T-helper 2 cell treated with Interferon-gamma antibody and Interleukin-4, amounts not matched to agents 5 μg/mL and 100 μg/mL, for 36 hours (primary cell): ENCODE results near the gene WFS1.

Experiments
- DNase-seq: peaks from one replicate; pipeline ENCODE4 v3.0.0; 2021; ENCODE audit warnings: low spot score
- H3K27ac Mint-ChIP-seq: one replicate; pipeline ENCODE4 v1.8.0; 2021; ENCODE audit warnings: mild to moderate bottlenecking, mixed read lengths
- H3K27me3 Mint-ChIP-seq: one replicate; pipeline ENCODE4 v1.8.0; 2021; ENCODE audit warnings: low read depth, mixed read lengths
- H3K36me3 Mint-ChIP-seq: one replicate; pipeline ENCODE4 v1.8.0; 2021; ENCODE audit warnings: low read depth, mixed read lengths
- H3K4me1 Mint-ChIP-seq: one replicate; pipeline ENCODE4 v1.8.0; 2021; ENCODE audit warnings: low read depth, mixed read lengths
- H3K4me3 Mint-ChIP-seq: one replicate; pipeline ENCODE4 v1.8.0; 2022; ENCODE audit warnings: mild to moderate bottlenecking, moderate library complexity, mixed read lengths
- H3K9me3 Mint-ChIP-seq: one replicate; pipeline ENCODE4 v1.8.0; 2021; ENCODE audit warnings: mixed read lengths

WFS1 gene

GRCh38 chr4:6301051-6301731 is 31.5 kb downstream of the WFS1 start:
- peaks cover 2% of the 10 kb centered on the region for H3K27me3 Mint-ChIP-seq
- H3K4me1 Mint-ChIP-seq, result no peaks in the 10 kb centered on the region
- H3K9me3 Mint-ChIP-seq, result no peaks in the 10 kb centered on the region
- no peak overlapping the region for H3K4me3 Mint-ChIP-seq
- no peaks in the 10 kb centered on the region for H3K36me3 Mint-ChIP-seq
- DNase-seq, result no peak
- no peak overlapping the region for H3K27ac Mint-ChIP-seq

GRCh38 chr4:6301732-6302442 is 32.2 kb downstream of the WFS1 start:
- H3K4me3 Mint-ChIP-seq, result no peak overlapping the region
- H3K36me3 Mint-ChIP-seq, result no peaks in the 10 kb centered on the region
- H3K27ac Mint-ChIP-seq, result no peak overlapping the region
- H3K9me3 Mint-ChIP-seq, result no peaks in the 10 kb centered on the region
- no peaks in the 10 kb centered on the region for H3K4me1 Mint-ChIP-seq
- DNase-seq, result no peak
- H3K27me3 Mint-ChIP-seq, result peaks cover 8% of the 10 kb centered on the region

DNA sequence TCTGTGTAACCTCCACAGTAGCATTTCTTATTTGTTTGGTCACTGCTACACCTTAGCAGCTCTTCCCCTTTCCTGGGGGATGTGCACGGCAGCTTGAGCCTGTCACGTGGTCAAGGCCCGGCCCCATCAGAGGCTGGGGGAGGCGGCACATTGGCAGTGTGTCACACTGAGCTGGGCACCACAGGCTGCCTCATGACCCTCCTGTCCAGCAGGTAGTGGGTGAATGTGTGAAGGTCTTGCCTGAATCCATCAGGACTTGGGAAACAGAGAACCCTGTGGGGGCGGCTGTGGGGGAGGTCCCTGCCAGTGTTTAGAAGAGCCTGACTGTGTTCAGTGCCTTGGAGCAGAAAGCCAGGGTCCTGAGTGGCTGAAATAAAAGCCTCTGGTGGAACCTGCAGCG is 33.2 kb downstream of the WFS1 start:
- Mint-ChIP-seq H3K4me1 (no peaks in the 10 kb centered on the region), H3K4me3 (no peak overlapping the region), H3K27ac (no peak overlapping the region), H3K36me3 (no peaks in the 10 kb centered on the region), H3K27me3 (peaks cover 14% of the 10 kb centered on the region), H3K9me3 (no peaks in the 10 kb centered on the region)
- DNase-seq, result no peak

DNA sequence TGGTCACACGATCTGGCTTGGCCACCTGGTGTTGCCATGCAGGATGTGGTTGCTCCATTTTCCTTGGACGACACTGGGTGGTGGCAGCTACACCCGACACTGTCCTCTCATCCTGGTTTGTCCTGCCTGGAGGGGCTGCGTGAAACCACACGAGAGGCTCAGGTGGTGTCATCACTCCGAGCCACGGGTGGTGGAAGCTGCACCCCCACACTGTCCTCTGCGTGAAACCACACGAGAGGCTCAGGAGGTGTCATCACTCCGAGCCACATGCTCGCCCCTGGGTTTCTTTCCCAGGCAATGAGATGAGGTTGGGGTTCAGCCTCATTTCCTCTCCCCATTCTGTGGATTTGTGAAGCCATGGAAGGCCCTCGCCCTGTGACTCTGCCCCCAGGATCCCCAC is 34.3 kb downstream of the WFS1 start:
- Mint-ChIP-seq H3K27me3 (peaks cover 22% of the 10 kb centered on the region), H3K36me3 (no peaks in the 10 kb centered on the region), H3K27ac (no peak overlapping the region), H3K4me3 (no peak overlapping the region), H3K9me3 (no peaks in the 10 kb centered on the region), H3K4me1 (no peaks in the 10 kb centered on the region)
- DNase-seq, result no peak

- Mint-ChIP-seq H3K27ac (no peak overlapping the region), H3K36me3 (no peaks in the 10 kb centered on the region), H3K9me3 (no peaks in the 10 kb centered on the region), H3K4me1 (no peaks in the 10 kb centered on the region), H3K27me3 (peaks cover 37% of the 10 kb centered on the region), H3K4me3 (no peak overlapping the region)
- DNase-seq, result no peak
Observed at GRCh38 chr4:6306299-6306698, 36.6 kb downstream of the WFS1 start.

- no peak overlapping the region for H3K27ac Mint-ChIP-seq
- no peak for DNase-seq
- H3K4me1 Mint-ChIP-seq, result no peaks in the 10 kb centered on the region
- H3K9me3 Mint-ChIP-seq, result no peaks in the 10 kb centered on the region
- H3K4me3 Mint-ChIP-seq, result no peak overlapping the region
- H3K27me3 Mint-ChIP-seq, result peaks cover 42% of the 10 kb centered on the region
- no peaks in the 10 kb centered on the region for H3K36me3 Mint-ChIP-seq
Observed at GRCh38 chr4:6307230-6307629, 37.6 kb downstream of the WFS1 start.

DNA sequence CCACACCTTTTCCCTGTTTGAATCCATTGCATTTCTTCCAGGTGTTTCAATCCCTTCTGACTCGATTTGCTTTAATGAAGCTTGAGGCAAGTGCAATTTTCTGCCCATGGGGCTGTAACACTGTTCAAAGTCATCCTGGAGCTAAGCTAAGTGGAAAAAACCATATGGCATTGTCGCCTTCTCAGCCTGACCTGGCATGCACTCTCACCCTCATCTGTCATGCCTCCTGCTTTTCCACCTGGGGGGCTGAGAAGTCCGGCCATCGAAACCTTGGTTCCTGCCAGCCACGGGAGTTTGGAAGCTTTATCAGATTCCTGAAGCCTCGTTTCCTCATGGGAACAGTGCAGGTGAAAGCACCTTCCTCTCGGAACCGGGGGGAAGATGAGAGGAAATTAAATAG is 38.2 kb downstream of the WFS1 start:
- H3K9me3 Mint-ChIP-seq, result no peaks in the 10 kb centered on the region
- peaks cover 44% of the 10 kb centered on the region for H3K27me3 Mint-ChIP-seq
- no peaks in the 10 kb centered on the region for H3K36me3 Mint-ChIP-seq
- no peak for DNase-seq
- no peak overlapping the region for H3K4me3 Mint-ChIP-seq
- no peaks in the 10 kb centered on the region for H3K4me1 Mint-ChIP-seq
- H3K27ac Mint-ChIP-seq, result no peak overlapping the region

DNA sequence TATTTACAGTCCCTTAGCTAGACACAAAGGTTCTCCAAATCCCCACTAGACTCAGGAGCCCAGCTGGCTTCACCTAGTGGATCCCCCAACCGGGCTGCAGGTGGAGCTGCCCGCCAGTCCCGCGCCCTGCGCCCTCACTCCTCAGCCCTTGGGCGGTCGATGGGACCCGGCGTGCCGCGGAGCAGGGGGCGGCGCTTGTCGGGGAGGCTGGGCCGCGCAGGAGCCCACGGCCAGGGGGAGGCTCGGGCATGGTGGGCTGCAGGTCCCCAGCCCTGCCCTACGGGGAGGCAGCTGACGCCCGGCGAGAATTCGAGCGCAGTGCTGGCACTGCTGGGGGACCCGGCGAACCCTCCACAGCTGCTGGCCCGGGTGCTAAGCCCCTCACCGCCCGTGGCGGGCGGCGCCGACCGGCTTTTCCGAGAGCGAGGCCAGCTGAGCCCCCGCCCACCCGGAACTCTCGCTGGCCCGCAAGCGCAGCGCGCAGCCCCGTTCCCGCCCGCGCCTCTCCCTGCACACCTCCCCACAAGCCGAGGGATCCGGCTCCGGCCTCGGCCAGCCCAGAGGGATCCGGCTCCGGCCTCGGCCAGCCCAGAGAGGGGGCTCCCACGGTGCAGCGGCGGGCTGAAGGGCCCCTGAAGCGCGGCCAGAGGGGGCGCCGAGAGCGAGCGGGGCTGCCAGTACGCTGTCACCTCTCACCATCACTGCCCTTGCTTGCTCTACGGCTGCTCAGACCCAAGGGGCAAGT is 39.4 kb downstream of the WFS1 start:
- H3K27me3 Mint-ChIP-seq, result peaks cover 45% of the 10 kb centered on the region
- H3K9me3 Mint-ChIP-seq, result no peaks in the 10 kb centered on the region
- no peaks in the 10 kb centered on the region for H3K4me1 Mint-ChIP-seq
- no peaks in the 10 kb centered on the region for H3K36me3 Mint-ChIP-seq
- DNase-seq, result no peak
- no peak overlapping the region for H3K27ac Mint-ChIP-seq
- H3K4me3 Mint-ChIP-seq, result peak overlapping the region; percentile 27

DNA sequence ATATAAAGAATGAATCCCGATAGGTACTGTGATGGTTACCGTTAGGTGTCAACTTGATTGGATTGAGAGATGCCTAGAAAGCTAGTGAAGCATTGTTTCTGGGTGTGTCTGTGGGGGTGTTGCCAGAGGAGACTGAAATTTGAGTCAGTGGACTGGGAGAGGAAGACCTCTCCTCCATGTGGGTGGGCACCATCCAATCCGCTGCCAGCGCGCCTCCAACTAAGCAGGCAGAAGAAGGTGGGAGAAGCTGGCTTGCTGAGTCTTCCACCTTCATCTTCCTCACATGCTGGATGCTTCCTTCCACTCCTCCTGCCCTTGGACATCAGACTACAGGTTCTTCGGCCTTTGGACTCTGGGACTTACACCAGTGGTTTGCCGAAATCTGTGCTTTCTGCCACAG is 40.1 kb downstream of the WFS1 start:
- no peaks in the 10 kb centered on the region for H3K9me3 Mint-ChIP-seq
- H3K4me1 Mint-ChIP-seq, result no peaks in the 10 kb centered on the region
- H3K27ac Mint-ChIP-seq, result no peak overlapping the region
- no peak overlapping the region for H3K4me3 Mint-ChIP-seq
- H3K27me3 Mint-ChIP-seq, result peaks cover 45% of the 10 kb centered on the region
- no peaks in the 10 kb centered on the region for H3K36me3 Mint-ChIP-seq
- DNase-seq, result no peak

GRCh38 chr4:6313216-6313615 is 43.6 kb downstream of the WFS1 start:
- H3K4me3 Mint-ChIP-seq, result no peak overlapping the region
- no peaks in the 10 kb centered on the region for H3K9me3 Mint-ChIP-seq
- DNase-seq, result no peak
- H3K27me3 Mint-ChIP-seq, result peaks cover 28% of the 10 kb centered on the region
- H3K36me3 Mint-ChIP-seq, result no peaks in the 10 kb centered on the region
- no peak overlapping the region for H3K27ac Mint-ChIP-seq
- no peaks in the 10 kb centered on the region for H3K4me1 Mint-ChIP-seq

DNA sequence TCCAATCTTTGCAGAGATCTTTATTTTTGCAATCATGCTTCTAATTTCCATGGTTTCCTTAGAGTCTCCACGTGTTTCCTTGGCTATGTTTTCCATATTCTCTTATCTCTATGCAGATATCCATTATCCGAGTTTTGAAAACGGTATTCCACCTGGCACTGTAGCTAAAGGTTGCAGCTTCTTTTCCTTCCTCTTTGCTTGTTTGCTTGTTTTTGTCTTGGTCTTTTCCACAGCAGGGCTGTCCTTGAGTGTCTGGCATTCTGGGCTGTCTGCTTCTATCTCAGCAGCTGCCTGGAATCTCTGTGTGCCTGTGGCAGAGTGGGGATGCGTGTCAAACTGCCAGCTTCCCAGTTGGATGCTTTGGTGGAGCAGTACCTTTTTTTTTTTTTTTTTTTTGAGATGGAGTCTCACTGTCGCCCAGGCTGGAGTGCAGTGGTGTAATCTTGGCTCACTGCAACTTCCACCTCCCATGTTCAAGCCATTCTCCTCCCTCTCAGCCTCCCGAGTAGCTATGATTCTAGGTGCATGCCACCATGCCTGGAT is 46.9 kb downstream of the WFS1 start:
- Mint-ChIP-seq H3K36me3 (no peaks in the 10 kb centered on the region), H3K4me3 (no peak overlapping the region), H3K27ac (no peak overlapping the region), H3K27me3 (peaks cover 10% of the 10 kb centered on the region), H3K4me1 (no peaks in the 10 kb centered on the region), H3K9me3 (no peaks in the 10 kb centered on the region)
- DNase-seq, result no peak

DNA sequence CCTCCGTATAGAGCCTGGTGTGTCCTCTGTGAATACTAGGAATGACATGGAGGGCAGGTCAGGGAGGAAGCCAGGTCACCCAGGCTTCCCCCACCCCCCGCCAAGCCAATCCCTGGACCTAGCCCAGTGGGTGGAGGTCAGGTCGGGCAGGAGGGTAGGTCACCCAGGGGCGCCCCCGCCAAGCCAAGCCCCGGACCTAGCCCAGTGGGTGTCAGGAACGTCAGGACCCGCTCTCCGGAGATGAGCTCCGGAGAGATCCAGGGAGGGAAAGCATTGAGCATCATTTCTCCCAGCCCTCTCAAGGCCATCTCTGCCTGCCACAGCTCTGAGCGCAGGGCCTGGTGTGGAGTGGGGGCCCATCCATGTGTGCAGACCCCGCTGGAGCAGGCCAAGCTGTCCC is 48.6 kb downstream of the WFS1 start:
- Mint-ChIP-seq H3K4me1 (peaks cover 2% of the 10 kb centered on the region), H3K4me3 (no peak overlapping the region), H3K27ac (no peak overlapping the region), H3K27me3 (peaks cover 4% of the 10 kb centered on the region), H3K9me3 (no peaks in the 10 kb centered on the region), H3K36me3 (no peaks in the 10 kb centered on the region)
- no peak for DNase-seq

DNA sequence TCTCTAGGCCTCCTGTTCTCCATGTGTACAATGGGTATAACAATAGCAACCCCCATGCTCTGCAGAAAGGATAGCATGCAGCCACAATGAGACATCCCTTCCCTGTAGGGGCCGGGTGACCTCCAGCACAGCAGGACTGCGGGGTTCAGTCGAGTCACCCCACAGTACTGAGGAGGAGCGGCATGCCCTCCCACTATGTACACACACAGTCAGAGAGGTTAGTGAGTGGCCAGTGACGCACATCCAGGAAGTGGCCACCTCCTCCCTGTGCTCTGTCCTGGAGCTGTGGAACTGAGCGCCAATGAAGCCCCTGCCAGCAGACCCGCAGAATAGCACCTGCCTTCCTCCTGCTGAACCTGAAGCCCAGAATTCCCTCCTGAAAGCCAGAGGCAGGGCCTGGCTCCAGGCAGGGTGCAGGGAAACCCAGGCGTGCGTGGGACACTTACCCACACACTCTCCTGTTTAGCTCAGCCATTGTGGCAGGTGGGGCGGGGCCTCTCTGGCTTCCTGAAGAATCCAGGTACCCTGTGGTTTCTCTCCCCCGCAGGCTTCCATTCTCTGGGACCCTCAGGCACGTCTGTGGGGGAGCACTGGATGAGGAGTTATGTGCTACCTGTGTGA is 50.0 kb downstream of the WFS1 start:
- no peak for DNase-seq

DNA sequence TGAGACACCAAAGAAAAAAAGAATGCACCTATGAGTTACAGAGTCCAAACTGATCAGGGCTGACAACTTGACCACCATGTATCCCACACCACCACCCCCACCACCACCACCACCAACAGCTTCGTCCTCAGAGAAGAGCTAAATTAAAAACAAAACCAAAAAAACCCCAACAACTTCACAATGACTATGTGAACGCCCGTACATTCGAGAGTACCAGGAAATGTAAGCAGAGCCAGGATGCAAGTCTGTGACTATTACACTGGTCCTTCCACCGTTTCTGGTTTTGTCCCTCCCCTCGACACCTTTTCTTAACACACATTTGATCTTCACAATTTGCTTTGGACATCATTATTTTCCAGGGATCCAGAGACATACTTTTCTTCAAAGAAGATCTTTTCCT is 51.0 kb downstream of the WFS1 start:
- Mint-ChIP-seq H3K4me3 (no peak overlapping the region), H3K9me3 (no peaks in the 10 kb centered on the region), H3K27ac (no peak overlapping the region), H3K36me3 (no peaks in the 10 kb centered on the region), H3K4me1 (peaks cover 4% of the 10 kb centered on the region), H3K27me3 (peaks cover 15% of the 10 kb centered on the region)
- no peak for DNase-seq

More for the DNA sequence above, 50.0 kb downstream of the WFS1 start:
- no peaks in the 10 kb centered on the region for H3K36me3 Mint-ChIP-seq
- H3K4me1 Mint-ChIP-seq, result peaks cover 3% of the 10 kb centered on the region
- H3K27ac Mint-ChIP-seq, result no peak overlapping the region
- H3K9me3 Mint-ChIP-seq, result no peaks in the 10 kb centered on the region
- no peak overlapping the region for H3K4me3 Mint-ChIP-seq
- H3K27me3 Mint-ChIP-seq, result peaks cover 14% of the 10 kb centered on the region
